ENCODE results near the gene ADCY9.

GRCh38 chr16:4067262-4068001, 48.8 kb downstream of the ADCY9 start:
- TF ChIP-seq CTCF (conservative IDR thresholded peaks at IDR 0.05; ENCODE audit: low read depth in 2 of 2) (no peak), EZH2phosphoT487 (IDR thresholded peaks at IDR 0.05; ENCODE audit: unreplicated experiment) (no peak), EZH2 (IDR thresholded peaks at IDR 0.05; ENCODE audit: low read depth, unreplicated experiment) (no peak), POLR2AphosphoS5 (IDR thresholded peaks at IDR 0.05; ENCODE audit: low read depth) (no peak), STAT1 (IDR thresholded peaks at IDR 0.05; ENCODE audit: unreplicated experiment) (no peak), ZNF331 (CRISPR knock-in tag; IDR thresholded peaks at IDR 0.05; ENCODE audit: low read depth) (no peak), REST (IDR thresholded peaks at IDR 0.05; ENCODE audit: unreplicated experiment) (no peak), CREB1 (CRISPR knock-in tag; IDR thresholded peaks at IDR 0.05; ENCODE audit: low read depth) (no peak), ZNF114 (CRISPR knock-in tag; IDR thresholded peaks at IDR 0.05) (no peak)

Measured in GM23338 (cell line).